Measurements from ENCODE around the gene GNL2. TPM values are rescaled to one million over a fixed set of nuclear protein-coding genes. Genes with fewer than 3 reads are reported as not detected.

The GNL2 gene
- total RNA-seq, 1 donor from 2014 or later: 61.1 TPM

- peaks cover 60% of the 10 kb centered on the region for H3K36me3 Mint-ChIP-seq
- no peak for DNase-seq (ENCODE audit: low spot score in 2 of 2, unreplicated experiment in 2 of 2)
- no peak overlapping the region for H3K27ac Mint-ChIP-seq
- no peaks in the 10 kb centered on the region for H3K4me1 Mint-ChIP-seq
- no peaks in the 10 kb centered on the region for H3K27me3 Mint-ChIP-seq (ENCODE audit: low read depth)
- H3K4me3 Mint-ChIP-seq: no peak overlapping the region
- no peaks in the 10 kb centered on the region for H3K9me3 Mint-ChIP-seq
- TF ChIP-seq CTCF (IDR thresholded peaks at IDR 0.05; ENCODE audit: unreplicated experiment): no peak
Observed at GRCh38 chr1:37574834-37575480, 20.8 kb downstream of the GNL2 start.

DNA sequence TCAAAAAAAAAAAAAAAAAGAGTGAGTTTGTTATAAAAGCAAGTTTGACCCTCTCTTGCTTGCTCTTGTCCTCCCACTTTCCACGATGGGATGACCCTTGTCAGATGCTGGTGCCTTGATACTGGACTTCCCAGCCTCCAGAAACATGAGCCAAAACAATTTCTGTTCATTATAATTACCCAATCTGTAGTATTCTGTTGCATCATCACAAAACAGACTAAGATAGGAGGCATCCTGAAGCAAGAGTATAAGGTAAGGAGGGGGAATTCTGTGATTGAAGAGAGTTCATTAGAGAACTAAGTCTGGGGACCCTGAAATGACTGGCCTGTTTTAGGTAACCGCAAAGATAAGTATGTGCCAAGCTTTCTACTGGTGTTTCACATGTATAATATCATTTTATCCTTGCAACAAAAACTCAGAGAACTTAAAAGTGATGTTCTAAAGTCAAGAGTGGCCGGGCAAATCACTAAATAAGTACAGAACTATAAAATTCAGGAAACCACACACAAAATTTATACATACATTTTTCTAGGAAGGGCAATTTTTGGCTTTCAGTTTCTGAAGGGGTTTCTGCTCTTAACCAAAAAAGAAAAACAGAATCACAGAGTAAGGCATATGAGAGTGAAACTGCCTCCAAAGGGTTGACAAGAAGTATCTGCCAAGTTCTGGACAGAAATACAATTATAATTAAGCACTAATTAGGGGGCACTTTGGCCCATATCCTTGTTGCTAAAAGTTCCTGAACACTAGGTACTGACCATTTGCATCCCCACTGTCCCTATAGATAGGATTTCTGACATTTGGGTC lies 25.0 kb downstream of the GNL2 start:
- Mint-ChIP-seq H3K27me3 (ENCODE audit: low read depth) (no peaks in the 10 kb centered on the region), H3K4me3 (no peak overlapping the region), H3K9me3 (no peaks in the 10 kb centered on the region), H3K4me1 (no peaks in the 10 kb centered on the region), H3K27ac (no peak overlapping the region), H3K36me3 (peaks cover 74% of the 10 kb centered on the region)
- no peak for TF ChIP-seq CTCF (IDR thresholded peaks at IDR 0.05; ENCODE audit: unreplicated experiment)
- DNase-seq (ENCODE audit: low spot score in 2 of 2, unreplicated experiment in 2 of 2): no peak

GRCh38 chr1:37567023-37567422 lies 28.7 kb downstream of the GNL2 start:
- TF ChIP-seq CTCF (IDR thresholded peaks at IDR 0.05; ENCODE audit: unreplicated experiment): no peak
- DNase-seq (ENCODE audit: low spot score in 2 of 2, unreplicated experiment in 2 of 2): no peak
- H3K4me1 Mint-ChIP-seq: no peaks in the 10 kb centered on the region
- no peaks in the 10 kb centered on the region for H3K27me3 Mint-ChIP-seq (ENCODE audit: low read depth)
- H3K36me3 Mint-ChIP-seq: peaks cover 54% of the 10 kb centered on the region
- no peak overlapping the region for H3K4me3 Mint-ChIP-seq
- no peaks in the 10 kb centered on the region for H3K9me3 Mint-ChIP-seq
- H3K27ac Mint-ChIP-seq: no peak overlapping the region

DNA sequence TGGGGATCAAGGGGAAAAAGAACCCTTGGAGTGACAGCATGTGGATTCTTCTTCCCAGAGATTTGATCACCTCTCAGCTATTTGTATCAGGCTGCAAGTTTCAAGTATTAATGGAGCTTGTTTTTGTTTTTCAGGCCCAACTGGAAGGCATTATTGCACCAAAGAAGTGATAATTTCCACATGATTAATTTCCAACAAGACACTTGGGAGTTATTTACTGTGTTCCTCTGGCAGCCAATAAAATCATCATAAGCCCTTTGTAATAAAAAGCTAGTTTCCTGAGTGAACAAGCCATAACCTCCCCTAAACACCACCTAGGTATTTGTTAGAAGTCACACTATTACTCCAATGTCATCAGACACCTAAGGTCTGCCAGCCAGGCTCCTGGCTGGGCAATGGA lies 30.8 kb downstream of the GNL2 start:
- TF ChIP-seq CTCF (IDR thresholded peaks at IDR 0.05; ENCODE audit: unreplicated experiment): no peak
- DNase-seq (ENCODE audit: low spot score in 2 of 2, unreplicated experiment in 2 of 2): no peak
- Mint-ChIP-seq H3K9me3 (no peaks in the 10 kb centered on the region), H3K4me3 (no peak overlapping the region), H3K27ac (no peak overlapping the region), H3K36me3 (peaks cover 48% of the 10 kb centered on the region), H3K27me3 (ENCODE audit: low read depth) (no peaks in the 10 kb centered on the region), H3K4me1 (no peaks in the 10 kb centered on the region)

GRCh38 chr1:37562984-37563383 lies 32.8 kb downstream of the GNL2 start:
- DNase-seq (ENCODE audit: low spot score in 2 of 2, unreplicated experiment in 2 of 2): no peak
- no peak overlapping the region for H3K27ac Mint-ChIP-seq
- peaks cover 31% of the 10 kb centered on the region for H3K36me3 Mint-ChIP-seq
- no peak for TF ChIP-seq CTCF (IDR thresholded peaks at IDR 0.05; ENCODE audit: unreplicated experiment)
- no peaks in the 10 kb centered on the region for H3K27me3 Mint-ChIP-seq (ENCODE audit: low read depth)
- H3K9me3 Mint-ChIP-seq: no peaks in the 10 kb centered on the region
- H3K4me3 Mint-ChIP-seq: no peak overlapping the region
- peaks cover 3% of the 10 kb centered on the region for H3K4me1 Mint-ChIP-seq
